Effector memory CD8-positive, alpha-beta T cell (primary cell): ENCODE data around the gene ITK.
"Not testable (repeated sequence)": the region's sequence is repeated elsewhere in the genome, so short reads cannot be mapped to it uniquely, and the experiment has no call there.

Experiments used
- ATAC-seq: fragments of 150-1000 bp; cut with Tn5 transposase; replicated peaks from 2 replicates; pipeline ENCODE4 v1.10.0; 2021; ENCODE audit warnings: mild to moderate bottlenecking, moderate library complexity
- DNase-seq, 3 experiments: peaks; one replicate each; pipeline ENCODE4 v3.0.0; 2021
- H3K27ac Mint-ChIP-seq, 2 donors: one replicate each; pipeline ENCODE4 v1.8.0; 2022; ENCODE audit warnings: mild to moderate bottlenecking in 2 of 2, mixed read lengths in 2 of 2, moderate library complexity in 2 of 2
- H3K27me3 Mint-ChIP-seq, 2 donors: one replicate each; pipeline ENCODE4 v1.8.0; 2022; ENCODE audit warnings: mixed read lengths in 2 of 2
- H3K36me3 Mint-ChIP-seq: one replicate; pipeline ENCODE4 v1.8.0; 2022; ENCODE audit warnings: mild to moderate bottlenecking, moderate library complexity, mixed read lengths; ENCODE audit not compliant: insufficient read depth
- H3K4me1 Mint-ChIP-seq, 2 donors: one replicate each; pipeline ENCODE4 v1.8.0; 2022; ENCODE audit warnings: low read depth in 2 of 2, mixed read lengths in 2 of 2
- H3K4me3 Mint-ChIP-seq, 2 donors: one replicate each; pipeline ENCODE4 v1.8.0; 2022; ENCODE audit warnings: mild to moderate bottlenecking in 2 of 2, mixed read lengths in 2 of 2, moderate library complexity in 2 of 2
- H3K9me3 Mint-ChIP-seq, 2 donors: one replicate each; pipeline ENCODE4 v1.8.0; 2022; ENCODE audit warnings: mixed read lengths in 2 of 2

The ITK gene

DNA sequence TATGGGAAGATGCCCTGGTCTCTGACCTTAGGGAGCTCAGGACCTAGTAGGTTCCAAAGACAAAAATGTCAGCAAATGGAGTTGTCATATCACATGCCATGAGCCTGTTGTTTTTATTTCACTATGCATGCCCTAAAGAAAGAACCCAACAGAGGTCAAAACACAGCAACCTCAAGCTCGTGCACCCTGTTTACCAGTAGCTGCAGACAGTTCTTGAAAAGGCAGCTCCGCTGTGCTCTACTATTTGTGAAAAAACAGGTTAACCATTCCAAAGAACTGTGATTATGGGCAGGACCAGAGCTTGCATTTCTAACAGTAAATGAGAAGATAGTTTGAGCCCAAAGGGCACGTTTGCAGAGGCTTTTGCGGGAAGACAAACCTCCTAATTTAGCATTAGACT lies 22.8 kb downstream of the ITK start:
- H3K27me3 Mint-ChIP-seq, result no peaks in the 10 kb centered on the region
- H3K27ac Mint-ChIP-seq, result peak overlapping the region; percentile 80 to 82
- H3K4me3 Mint-ChIP-seq, result peak overlapping the region; percentile 64 to 67
- DNase-seq, result no peak
- peaks cover 76% of the 10 kb centered on the region for H3K36me3 Mint-ChIP-seq
- ATAC-seq, result peak; percentile 56
- no peaks in the 10 kb centered on the region for H3K9me3 Mint-ChIP-seq
- H3K4me1 Mint-ChIP-seq, result peaks cover 48 to 63% of the 10 kb centered on the region in 2 donors

DNA sequence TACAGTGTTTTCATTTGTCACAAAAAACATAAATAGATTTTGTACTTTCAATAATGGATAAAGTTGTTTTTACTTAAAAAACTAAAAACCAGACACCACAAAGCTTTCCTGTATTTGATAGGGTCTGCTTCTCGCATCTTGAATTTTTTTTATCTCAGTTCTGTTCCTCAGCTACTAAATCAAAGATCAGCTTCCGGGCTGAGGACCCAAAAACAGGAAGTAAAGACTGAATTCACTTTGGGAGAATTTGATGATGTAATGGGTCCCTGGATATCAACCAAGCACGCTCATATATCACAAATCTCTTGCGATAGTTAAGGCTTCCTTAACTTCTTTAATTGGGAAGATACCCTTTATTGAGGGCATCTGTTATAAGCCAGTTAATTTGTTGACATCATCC lies 24.1 kb downstream of the ITK start:
- ATAC-seq, result peak; percentile 23
- H3K27ac Mint-ChIP-seq, result peak overlapping the region; percentile 46 to 82
- DNase-seq, result no peak
- H3K36me3 Mint-ChIP-seq, result peaks cover 76% of the 10 kb centered on the region
- peak overlapping the region; percentile 64 to 67 for H3K4me3 Mint-ChIP-seq
- no peaks in the 10 kb centered on the region for H3K27me3 Mint-ChIP-seq
- H3K4me1 Mint-ChIP-seq, result peaks cover 40 to 62% of the 10 kb centered on the region in 2 donors
- H3K9me3 Mint-ChIP-seq, result no peaks in the 10 kb centered on the region

DNA sequence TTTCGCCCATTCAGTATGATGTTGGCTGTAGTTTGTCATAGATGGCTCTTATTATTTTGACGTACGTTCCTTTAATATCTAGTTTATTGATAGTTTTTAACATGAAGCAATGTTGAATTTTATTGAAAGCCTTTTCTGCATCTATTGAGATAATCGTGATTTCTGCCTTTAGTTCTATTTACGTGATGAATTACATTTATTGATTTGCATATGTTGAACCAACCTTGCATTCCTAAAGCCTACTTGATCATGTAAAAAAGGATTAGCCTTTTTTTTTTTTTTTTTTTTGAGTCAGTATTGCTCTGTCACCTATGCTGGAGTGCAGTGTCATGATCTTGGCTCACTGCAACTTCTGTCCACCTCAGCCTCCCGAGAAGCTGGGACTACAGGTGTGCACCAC lies 25.1 kb downstream of the ITK start:
- ATAC-seq (no peak), DNase-seq (no peak)
- no peaks in the 10 kb centered on the region for H3K9me3 Mint-ChIP-seq
- peak overlapping the region; percentile 22 to 37 for H3K4me3 Mint-ChIP-seq
- H3K4me1 Mint-ChIP-seq, result peaks cover 38 to 61% of the 10 kb centered on the region in 2 donors
- no peaks in the 10 kb centered on the region for H3K27me3 Mint-ChIP-seq
- peak overlapping the region in 1 of 2 donors; percentile 57 for H3K27ac Mint-ChIP-seq
- H3K36me3 Mint-ChIP-seq, result peaks cover 75% of the 10 kb centered on the region

DNA sequence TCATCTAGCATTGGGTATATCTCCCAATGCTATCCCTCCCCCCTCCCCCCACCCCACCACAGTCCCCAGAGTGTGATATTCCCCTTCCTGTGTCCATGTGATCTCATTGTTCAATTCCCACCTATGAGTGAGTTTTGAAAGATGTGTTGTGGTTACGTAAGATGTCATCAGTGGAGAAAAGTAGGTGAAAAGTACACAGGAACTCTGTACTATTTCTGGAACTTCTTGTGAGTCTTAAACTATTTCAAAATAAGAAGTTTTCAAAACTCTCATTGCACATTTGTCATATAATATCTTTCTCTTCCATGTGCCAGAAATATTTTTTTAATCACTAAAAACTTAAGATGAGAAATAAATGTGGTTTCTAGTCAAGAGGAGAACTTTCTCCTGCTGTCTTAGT lies 30.0 kb downstream of the ITK start:
- ATAC-seq, result peak; percentile 66
- Mint-ChIP-seq H3K4me3 (peak overlapping the region; percentile 17 to 39), H3K27ac (peak overlapping the region in 1 of 2 donors; percentile 63), H3K36me3 (peaks cover 89% of the 10 kb centered on the region), H3K4me1 (peaks cover 54 to 77% of the 10 kb centered on the region in 2 donors)
- not testable (repeated sequence) for DNase-seq, H3K27me3 Mint-ChIP-seq, H3K9me3 Mint-ChIP-seq

DNA sequence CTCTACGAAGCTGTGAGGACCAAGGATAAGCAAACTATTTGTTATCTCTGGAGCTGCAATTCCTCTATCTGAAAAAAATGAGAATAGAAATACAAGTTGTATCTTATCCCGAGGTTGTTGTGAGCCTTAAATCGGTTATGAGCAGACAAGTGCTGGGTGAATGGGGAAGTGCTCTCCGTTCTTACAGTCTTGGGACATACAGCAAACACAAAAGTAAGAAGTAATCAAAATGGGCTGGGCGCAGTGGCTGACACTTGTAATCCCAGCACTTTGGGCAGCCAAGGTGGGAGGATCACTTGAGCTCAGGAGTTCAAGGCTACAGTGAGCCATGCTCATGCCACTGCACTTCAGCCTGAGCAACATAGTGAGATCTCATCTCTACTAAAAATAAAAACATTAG lies 31.7 kb downstream of the ITK start:
- DNase-seq, result no peak
- Mint-ChIP-seq H3K27me3 (no peaks in the 10 kb centered on the region), H3K4me1 (peaks cover 61 to 86% of the 10 kb centered on the region in 2 donors), H3K36me3 (peaks cover 92% of the 10 kb centered on the region), H3K4me3 (peak overlapping the region; percentile 6 to 69), H3K9me3 (no peaks in the 10 kb centered on the region), H3K27ac (peak overlapping the region; percentile 84 to 92)
- no peak for ATAC-seq

DNA sequence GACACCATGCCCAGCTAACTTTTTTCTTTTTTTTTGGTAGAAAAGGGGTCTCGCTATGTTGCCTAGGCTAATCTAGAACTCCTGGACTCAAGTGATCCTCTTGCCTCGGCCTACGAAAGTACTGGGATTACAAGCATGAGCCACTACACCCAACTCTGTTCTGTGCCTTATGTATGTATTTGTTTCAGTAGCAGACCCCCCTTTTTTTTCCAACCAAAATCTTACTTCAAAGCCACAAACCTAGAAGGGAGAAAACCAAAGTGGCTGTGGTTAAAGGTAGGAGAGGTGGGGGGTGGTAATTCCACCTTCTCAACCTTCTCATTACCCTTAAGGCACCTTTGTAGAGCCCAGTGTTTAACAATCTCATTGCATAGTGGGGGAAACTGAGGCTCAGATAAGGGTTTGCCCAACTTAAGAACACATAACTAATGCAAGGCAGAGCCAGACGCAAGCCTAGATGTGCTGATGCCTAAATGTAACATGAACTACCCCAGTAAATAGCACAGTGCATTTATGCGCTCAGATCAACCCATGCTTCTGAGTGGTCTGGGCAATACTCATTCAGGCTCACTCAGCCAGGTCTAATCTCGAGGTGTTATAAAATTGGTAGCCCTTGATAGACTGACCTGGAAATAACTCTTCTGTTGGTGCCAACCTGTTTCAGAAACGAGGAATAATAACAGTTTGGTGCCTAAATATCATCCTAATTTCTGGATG lies 33.0 kb downstream of the ITK start:
- H3K36me3 Mint-ChIP-seq, result peaks cover 92% of the 10 kb centered on the region
- peak overlapping the region; percentile 69 to 71 for H3K4me3 Mint-ChIP-seq

DNA sequence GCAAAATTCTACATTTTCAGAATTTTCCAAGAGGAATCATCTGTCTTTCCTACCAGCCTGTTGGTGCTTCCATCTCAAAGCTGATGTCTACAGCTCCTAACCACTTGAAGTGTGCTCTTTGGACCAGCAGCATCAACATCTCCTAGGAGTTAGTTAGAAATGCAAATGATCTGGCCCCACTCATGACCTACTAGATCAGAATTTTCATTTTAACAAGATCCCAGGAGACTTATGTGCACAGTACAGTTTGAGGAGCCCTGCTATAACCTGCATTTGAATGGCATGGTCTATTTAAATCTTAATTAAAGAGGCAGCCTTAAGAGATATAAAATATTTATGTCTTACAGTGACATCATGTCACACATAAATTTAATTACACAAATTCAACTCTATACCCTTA lies 33.8 kb downstream of the ITK start:
- peaks cover 92% of the 10 kb centered on the region for H3K36me3 Mint-ChIP-seq
- H3K4me3 Mint-ChIP-seq, result peak overlapping the region; percentile 69 to 71
- H3K4me1 Mint-ChIP-seq, result peaks cover 67 to 88% of the 10 kb centered on the region in 2 donors
- no peaks in the 10 kb centered on the region for H3K27me3 Mint-ChIP-seq
- H3K27ac Mint-ChIP-seq, result peak overlapping the region; percentile 56 to 92
- ATAC-seq (no peak), DNase-seq (no peak)
- no peaks in the 10 kb centered on the region for H3K9me3 Mint-ChIP-seq

More for the DNA sequence above, 33.0 kb downstream of the ITK start:
- ATAC-seq, result peak; percentile 33
- Mint-ChIP-seq H3K27me3 (no peaks in the 10 kb centered on the region), H3K9me3 (no peaks in the 10 kb centered on the region), H3K27ac (peak overlapping the region; percentile 84 to 92), H3K4me1 (peaks cover 62 to 87% of the 10 kb centered on the region in 2 donors)
- DNase-seq, result no peak

DNA sequence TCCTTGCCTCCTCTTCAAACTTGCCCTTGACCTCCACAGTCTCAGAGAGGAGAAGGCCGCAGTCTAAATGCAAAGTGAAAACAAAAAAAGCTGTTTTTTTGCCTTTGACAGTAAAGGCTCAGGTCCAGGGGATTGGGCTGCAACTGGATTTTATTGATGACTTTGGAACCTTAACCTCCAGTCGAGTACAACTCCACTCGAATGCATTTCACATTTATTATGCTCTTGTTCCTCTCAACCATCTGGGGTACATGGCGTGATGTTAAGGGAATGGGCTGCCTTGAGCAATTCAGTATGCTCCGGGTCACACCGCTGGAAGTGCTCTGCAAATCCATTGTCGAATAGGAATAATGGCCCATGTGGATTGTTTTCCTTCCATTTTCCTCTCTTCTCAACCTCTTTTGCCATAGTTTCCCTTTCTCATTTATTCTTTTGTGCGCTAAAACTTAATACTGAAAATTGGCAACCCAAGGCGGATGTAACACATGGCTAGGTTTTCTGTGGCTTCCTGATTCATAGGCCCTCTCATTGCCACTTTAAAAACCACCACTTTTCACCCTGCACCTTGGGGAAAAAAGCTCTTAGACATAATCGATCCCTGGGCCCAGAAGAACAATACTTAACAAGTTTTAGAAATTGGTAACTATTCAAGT lies 34.3 kb downstream of the ITK start:
- no peaks in the 10 kb centered on the region for H3K9me3 Mint-ChIP-seq
- peak; percentile 32 to 45 (median 40) for DNase-seq
- H3K27me3 Mint-ChIP-seq, result no peaks in the 10 kb centered on the region
- peak overlapping the region; percentile 69 to 71 for H3K4me3 Mint-ChIP-seq
- peaks cover 92% of the 10 kb centered on the region for H3K36me3 Mint-ChIP-seq
- peak overlapping the region; percentile 56 to 92 for H3K27ac Mint-ChIP-seq
- peaks cover 73 to 89% of the 10 kb centered on the region in 2 donors for H3K4me1 Mint-ChIP-seq
- peak; percentile 78 for ATAC-seq

DNA sequence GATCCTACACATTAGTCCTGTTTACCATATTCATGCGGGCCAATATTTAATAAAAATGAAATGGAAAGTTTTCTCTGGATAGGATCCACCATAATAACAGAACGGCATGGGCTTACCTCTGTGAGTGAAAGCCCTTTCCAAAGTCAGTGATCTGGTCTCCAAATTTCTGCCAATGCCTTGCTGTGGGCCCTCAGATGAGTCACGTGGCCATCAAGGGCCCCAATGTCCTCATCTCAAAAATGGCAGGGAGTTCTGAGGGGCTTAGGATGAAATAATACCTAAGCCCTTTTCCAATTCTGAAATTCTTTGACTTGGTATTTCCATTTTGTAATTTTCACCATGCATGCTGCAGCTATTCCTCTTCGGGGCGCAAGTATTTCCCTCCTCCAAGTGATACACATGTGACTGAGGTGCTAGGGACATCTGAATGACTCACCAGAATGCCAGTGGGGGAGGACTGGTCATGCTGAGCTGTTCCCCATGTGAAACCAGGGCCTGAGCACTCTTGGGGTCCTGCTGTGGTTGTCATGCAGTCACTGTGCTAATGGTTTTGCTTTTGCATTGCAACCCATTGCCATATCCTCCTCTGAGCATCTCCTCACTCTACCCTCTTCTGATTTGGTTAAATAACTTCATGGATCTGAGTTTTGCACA lies 35.0 kb downstream of the ITK start:
- Mint-ChIP-seq H3K9me3 (no peaks in the 10 kb centered on the region), H3K4me1 (peaks cover 77 to 90% of the 10 kb centered on the region in 2 donors), H3K4me3 (peak overlapping the region; percentile 69 to 71), H3K36me3 (peaks cover 93% of the 10 kb centered on the region), H3K27ac (peak overlapping the region; percentile 56 to 92), H3K27me3 (no peaks in the 10 kb centered on the region)
- DNase-seq (no peak), ATAC-seq (peak; percentile 12)

DNA sequence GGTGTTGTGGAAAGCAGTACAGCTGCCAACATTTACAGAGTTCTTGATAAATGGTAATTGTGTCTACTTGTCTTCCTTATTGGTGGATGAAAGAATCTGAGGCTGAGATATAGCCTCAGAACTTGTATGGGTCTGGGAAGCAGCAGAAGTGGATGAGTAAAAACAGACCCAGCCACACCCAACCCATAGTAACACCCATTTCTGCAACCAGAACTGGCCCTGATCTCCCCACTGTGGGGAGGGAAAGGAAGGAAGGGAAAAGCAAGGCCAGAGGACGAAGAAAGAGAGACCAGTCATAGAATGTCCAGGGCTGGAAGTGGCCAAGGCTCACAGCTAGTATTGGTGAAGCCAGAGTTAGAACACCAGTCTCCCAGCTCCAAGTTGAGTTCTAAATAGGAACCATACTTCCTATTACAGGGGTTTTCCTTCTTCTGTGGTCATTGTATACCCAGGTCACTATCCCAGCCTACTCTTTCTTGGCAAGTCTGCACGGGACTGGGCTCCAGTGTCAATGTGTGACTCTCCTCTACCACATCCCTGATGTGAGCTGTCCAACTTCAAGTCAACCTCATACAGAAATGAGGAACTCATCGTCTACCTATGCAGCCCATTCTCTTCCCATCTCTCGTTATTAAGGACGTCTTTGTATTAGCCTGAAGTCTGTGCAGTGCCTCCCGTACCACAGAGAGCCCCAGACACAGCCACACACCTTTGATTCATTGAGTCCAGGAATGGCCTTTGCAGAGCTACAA lies 35.9 kb downstream of the ITK start:
- Mint-ChIP-seq H3K27me3 (no peaks in the 10 kb centered on the region), H3K4me1 (peaks cover 72 to 89% of the 10 kb centered on the region in 2 donors), H3K27ac (peak overlapping the region; percentile 56 to 92), H3K9me3 (no peaks in the 10 kb centered on the region), H3K4me3 (peak overlapping the region; percentile 69 to 71), H3K36me3 (peaks cover 90% of the 10 kb centered on the region)
- no peak for ATAC-seq
- no peak for DNase-seq

DNA sequence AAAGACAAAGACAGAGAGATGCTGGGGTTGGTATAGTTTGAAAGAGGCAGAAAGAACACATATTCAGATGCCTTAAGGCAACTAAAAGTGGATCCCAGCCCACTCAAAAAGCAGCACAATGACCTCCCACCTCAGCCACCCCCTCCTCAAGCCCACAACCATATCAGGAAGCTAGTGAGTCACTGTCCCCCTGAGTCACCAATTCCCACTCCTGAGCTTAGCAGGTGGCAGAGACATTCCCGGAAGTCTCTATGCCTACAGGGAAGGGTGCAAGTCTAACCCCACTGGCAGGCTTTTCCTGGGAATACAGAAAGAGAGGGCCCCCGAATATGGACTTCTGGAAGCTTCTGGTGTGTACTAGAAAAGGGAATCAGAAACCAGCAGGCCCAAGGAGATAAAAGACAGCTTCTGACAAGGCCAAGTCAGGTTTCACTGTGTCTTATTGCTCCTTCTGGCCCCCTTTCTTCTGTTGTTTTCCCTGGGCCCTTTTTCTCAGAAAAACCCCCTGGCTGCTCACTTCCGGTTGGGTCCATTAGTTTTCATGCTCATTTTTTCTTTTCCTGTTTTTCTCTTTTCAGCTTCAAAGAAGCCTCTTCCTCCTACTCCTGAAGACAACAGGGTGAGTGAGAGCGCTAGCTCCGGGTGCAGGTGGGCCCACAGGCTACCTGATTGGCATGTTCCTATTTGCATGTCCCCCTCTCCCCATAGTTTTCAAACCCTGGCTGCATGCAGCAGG lies 36.8 kb downstream of the ITK start:
- Mint-ChIP-seq H3K27me3 (no peaks in the 10 kb centered on the region), H3K9me3 (no peaks in the 10 kb centered on the region), H3K4me1 (peaks cover 75 to 93% of the 10 kb centered on the region in 2 donors), H3K27ac (peak overlapping the region; percentile 9 to 92), H3K4me3 (peak overlapping the region; percentile 71 to 73), H3K36me3 (peaks cover 91% of the 10 kb centered on the region)
- DNase-seq, result no peak
- no peak for ATAC-seq

DNA sequence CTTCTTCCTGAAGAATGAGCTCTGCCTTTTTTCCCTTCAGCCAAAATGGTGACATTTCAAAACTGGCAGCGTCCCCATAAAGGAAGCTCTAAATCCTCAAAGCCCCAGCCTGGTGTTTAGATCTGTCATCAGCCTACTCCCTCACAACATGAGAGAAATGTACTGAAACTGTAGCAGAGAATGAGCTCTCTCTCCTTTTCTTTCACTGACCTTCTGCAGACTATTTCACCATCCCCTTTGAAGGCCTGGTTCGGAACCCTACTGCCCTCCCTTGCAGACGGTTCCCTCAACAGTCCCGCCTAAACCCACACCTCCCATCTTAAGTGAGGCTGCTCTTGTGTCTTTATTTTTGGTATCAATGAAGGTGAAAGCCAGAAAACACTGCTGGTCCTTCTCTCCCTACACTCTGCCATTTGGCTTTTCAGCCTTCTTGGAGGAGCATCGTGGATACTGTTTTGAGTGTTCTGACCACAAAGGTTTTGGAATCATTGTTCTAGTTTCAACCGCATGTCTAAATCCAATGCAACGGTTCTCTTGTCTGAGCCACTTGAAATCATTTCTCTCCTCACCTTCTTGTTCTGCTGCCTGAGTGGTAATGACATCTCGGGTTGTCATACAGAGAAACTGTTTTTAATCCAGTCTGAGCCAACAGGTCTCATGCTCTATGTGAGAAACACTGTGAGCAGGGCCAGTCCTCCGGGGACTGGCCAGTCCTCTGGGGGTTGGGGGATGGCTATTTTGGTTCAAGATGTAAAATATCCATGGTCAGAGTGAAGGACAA lies 39.0 kb downstream of the ITK start:
- H3K36me3 Mint-ChIP-seq, result peaks cover 89% of the 10 kb centered on the region

More for the DNA sequence above, 39.0 kb downstream of the ITK start:
- peak overlapping the region; percentile 88 to 92 for H3K27ac Mint-ChIP-seq
- no peak for ATAC-seq
- peaks cover 70 to 81% of the 10 kb centered on the region in 2 donors for H3K4me1 Mint-ChIP-seq
- H3K4me3 Mint-ChIP-seq, result peak overlapping the region; percentile 51 to 65
- no peaks in the 10 kb centered on the region for H3K9me3 Mint-ChIP-seq
- DNase-seq, result no peak
- H3K27me3 Mint-ChIP-seq, result no peaks in the 10 kb centered on the region
